Stimulated activated CD8-positive, alpha-beta memory T cell treated with anti-CD3 and anti-CD28 coated beads, Interleukin-4, amount 100 ng/mL, for 1 hour (primary cell): Measurements from ENCODE around the gene SMIM10L1.
A peak's percentile ranks its signal among the peaks of the same experiment; 100 is the strongest.

Experiments used
- DNase-seq, 2 donors: peaks; one replicate each; pipeline ENCODE4 v3.0.0-alpha.2; 2020; ENCODE audit warnings: low read depth in 2 of 2, low spot score in 1 of 2

Gene SMIM10L1

GRCh38 chr12:11171145-11171968 is at the start of gene SMIM10L1:
Gene SMIM10L1, plus strand, starts transcription at chr12:11171194. Its CDS starts 163 bp downstream, at chr12:11171357.
- peak; percentile 62 to 71 for DNase-seq

- no peak for DNase-seq
These were observed 40.6 kb upstream of the SMIM10L1 start for GRCh38 chr12:11130382-11130781.

GRCh38 chr12:11130999-11131398 is 40.0 kb upstream of the SMIM10L1 start:
- no peak for DNase-seq

GRCh38 chr12:11133162-11133561 is 37.8 kb upstream of the SMIM10L1 start:
- no peak for DNase-seq

- DNase-seq = no peak
These were observed 37.2 kb upstream of the SMIM10L1 start for GRCh38 chr12:11133816-11134215.

- DNase-seq = no peak
These were observed 36.7 kb upstream of the SMIM10L1 start, which contains the start of gene TAS2R30 for GRCh38 chr12:11134305-11134704. Gene TAS2R30, minus strand, starts transcription at chr12:11134644. Its CDS starts 400 bp downstream, at chr12:11134244.

- DNase-seq = no peak
These were observed 34.9 kb upstream of the SMIM10L1 start for GRCh38 chr12:11136075-11136474.

- no peak for DNase-seq
These were observed 27.6 kb upstream of the SMIM10L1 start for GRCh38 chr12:11143352-11143751.

- DNase-seq = no peak
These were observed 26.7 kb upstream of the SMIM10L1 start for GRCh38 chr12:11144297-11144696.

- DNase-seq = no peak
These were observed 23.6 kb upstream of the SMIM10L1 start for GRCh38 chr12:11147420-11147819.

- no peak for DNase-seq
These were observed 20.2 kb upstream of the SMIM10L1 start for GRCh38 chr12:11150832-11151231.

- no peak for DNase-seq
These were observed 18.3 kb upstream of the SMIM10L1 start for GRCh38 chr12:11152725-11153124.

- DNase-seq = no peak
These were observed 16.5 kb upstream of the SMIM10L1 start for GRCh38 chr12:11154400-11154925.

GRCh38 chr12:11158885-11159444 is 12.0 kb upstream of the SMIM10L1 start:
- no peak for DNase-seq

- no peak for DNase-seq
These were observed 8.5 kb upstream of the SMIM10L1 start for GRCh38 chr12:11162502-11162901.

- DNase-seq = no peak
These were observed 6.6 kb upstream of the SMIM10L1 start for GRCh38 chr12:11164384-11164783.

- DNase-seq = no peak
These were observed 4.7 kb upstream of the SMIM10L1 start for GRCh38 chr12:11166300-11166699.

GRCh38 chr12:11170810-11171144 is 217 bp upstream of the SMIM10L1 start:
- DNase-seq = no peak

GRCh38 chr12:11171969-11172675 is 1.1 kb downstream of the SMIM10L1 start:
- no peak for DNase-seq

- no peak for DNase-seq
These were observed 3.0 kb downstream of the SMIM10L1 start for GRCh38 chr12:11174022-11174421.

- no peak for DNase-seq
These were observed 7.3 kb downstream of the SMIM10L1 start for GRCh38 chr12:11178250-11178649.

- no peak for DNase-seq
These were observed 11.5 kb downstream of the SMIM10L1 start for GRCh38 chr12:11182529-11182928.
